ENCODE measurements around the gene DBNL. TPM values are rescaled to one million over a fixed set of nuclear protein-coding genes. Genes with fewer than 3 reads are reported as not detected.

The DBNL gene
- total RNA-seq, 1 donor from 2014 or later = 110 TPM

- FAIRE-seq (no peak), DNase-seq (ENCODE audit: low read depth) (no peak)
- TF ChIP-seq CTCF (IDR thresholded peaks at IDR 0.05; ENCODE audit: insufficient read depth, low read length, severe bottlenecking) = no peak
- Histone ChIP-seq H3K36me3 (ENCODE audit: control insufficient read depth, insufficient read depth, low read length) (peaks cover 5% of the 10 kb centered on the region), H3K4me3 (ENCODE audit: low read depth, low read length) (peak overlapping the region; percentile 97), H3K27me3 (ENCODE audit: control insufficient read depth, insufficient read depth, low read length) (no peaks in the 10 kb centered on the region)
These were observed 600 bp upstream of the DBNL start for GRCh38 chr7:44043902-44044301.

GRCh38 chr7:44045226-44046014 lies 918 bp downstream of the DBNL start:
- H3K4me3 ChIP-seq (ENCODE audit: low read depth, low read length) = peak overlapping the region; percentile 97
- TF ChIP-seq CTCF (IDR thresholded peaks at IDR 0.05; ENCODE audit: insufficient read depth, low read length, severe bottlenecking) = no peak
- no peaks in the 10 kb centered on the region for H3K27me3 ChIP-seq (ENCODE audit: control insufficient read depth, insufficient read depth, low read length)
- no peak for FAIRE-seq
- H3K36me3 ChIP-seq (ENCODE audit: control insufficient read depth, insufficient read depth, low read length) = peaks cover 11% of the 10 kb centered on the region
- DNase-seq (ENCODE audit: low read depth) = peak; percentile 46

GRCh38 chr7:44046321-44047061 lies 2.0 kb downstream of the DBNL start:
- TF ChIP-seq CTCF (IDR thresholded peaks at IDR 0.05; ENCODE audit: insufficient read depth, low read length, severe bottlenecking) = no peak
- no peak overlapping the region for H3K4me3 ChIP-seq (ENCODE audit: low read depth, low read length)
- H3K36me3 ChIP-seq (ENCODE audit: control insufficient read depth, insufficient read depth, low read length) = peaks cover 20% of the 10 kb centered on the region
- H3K27me3 ChIP-seq (ENCODE audit: control insufficient read depth, insufficient read depth, low read length) = no peaks in the 10 kb centered on the region
- FAIRE-seq (no peak), DNase-seq (ENCODE audit: low read depth) (no peak)

- H3K36me3 ChIP-seq (ENCODE audit: control insufficient read depth, insufficient read depth, low read length) = peaks cover 27% of the 10 kb centered on the region
- no peak for DNase-seq (ENCODE audit: low read depth)
- no peak overlapping the region for H3K4me3 ChIP-seq (ENCODE audit: low read depth, low read length)
- no peak for TF ChIP-seq CTCF (IDR thresholded peaks at IDR 0.05; ENCODE audit: insufficient read depth, low read length, severe bottlenecking)
- FAIRE-seq = no peak
- H3K27me3 ChIP-seq (ENCODE audit: control insufficient read depth, insufficient read depth, low read length) = no peaks in the 10 kb centered on the region
These were observed 3.7 kb downstream of the DBNL start for GRCh38 chr7:44048031-44048795.

- Histone ChIP-seq H3K36me3 (ENCODE audit: control insufficient read depth, insufficient read depth, low read length) (peaks cover 27% of the 10 kb centered on the region), H3K27me3 (ENCODE audit: control insufficient read depth, insufficient read depth, low read length) (no peaks in the 10 kb centered on the region), H3K4me3 (ENCODE audit: low read depth, low read length) (no peak overlapping the region)
- DNase-seq (ENCODE audit: low read depth) (no peak), FAIRE-seq (no peak)
- no peak for TF ChIP-seq CTCF (IDR thresholded peaks at IDR 0.05; ENCODE audit: insufficient read depth, low read length, severe bottlenecking)
These were observed 5.8 kb downstream of the DBNL start for GRCh38 chr7:44050121-44050914.

Data from bronchial epithelial cell (primary cell).